Mesenchymal stem cell (in vitro differentiated cells and primary cell): ENCODE measurements around the gene SPRN.

Experiments
- DNase-seq: peaks from one replicate; pipeline ENCODE4 v3.0.0-alpha.2; 2013
- H2AFZ ChIP-seq: one replicate; pipeline ENCODE4 v1.6.1; 2013; ENCODE audit warnings: low read depth, mild to moderate bottlenecking, control low read depth, inconsistent platforms, low read length, moderate library complexity
- H2AK5ac ChIP-seq: 2 replicates; pipeline ENCODE4 v1.6.1; 2013; ENCODE audit warnings: low read length, moderate library complexity, mild to moderate bottlenecking, inconsistent platforms; ENCODE audit not compliant: severe bottlenecking
- H2BK120ac ChIP-seq: one replicate; pipeline ENCODE4 v1.6.1; 2013; ENCODE audit warnings: low read depth, mild to moderate bottlenecking, inconsistent platforms, low read length, moderate library complexity
- H2BK12ac ChIP-seq, 2 experiments: one replicate each; pipeline ENCODE4 v1.6.1; 2013; ENCODE audit warnings: inconsistent platforms in 2 of 2, low read length in 2 of 2, mild to moderate bottlenecking in 2 of 2, moderate library complexity in 2 of 2, control low read depth in 1 of 2
- H2BK15ac ChIP-seq: one replicate; pipeline ENCODE4 v1.6.1; 2013; ENCODE audit warnings: mild to moderate bottlenecking, low read depth, inconsistent platforms; ENCODE audit not compliant: poor library complexity, severe bottlenecking
- H2BK5ac ChIP-seq: 2 replicates; pipeline ENCODE4 v1.6.1; 2013; ENCODE audit warnings: low read depth, mild to moderate bottlenecking, low read length, control low read depth, inconsistent platforms; ENCODE audit not compliant: poor library complexity, severe bottlenecking
- H3K14ac ChIP-seq, 2 experiments: one replicate each; pipeline ENCODE4 v1.6.1; 2013; ENCODE audit warnings: inconsistent platforms in 2 of 2, low read length in 2 of 2, control low read depth in 1 of 2, mild to moderate bottlenecking in 1 of 2, moderate library complexity in 1 of 2
- H3K18ac ChIP-seq, 2 experiments: one replicate each; pipeline ENCODE4 v1.6.1; 2013; ENCODE audit warnings: inconsistent platforms in 2 of 2, low read length in 2 of 2, control low read depth in 1 of 2, low read depth in 1 of 2, mild to moderate bottlenecking in 1 of 2
- H3K23ac ChIP-seq, 2 experiments: one replicate each; pipeline ENCODE4 v1.6.1; 2013; ENCODE audit warnings: inconsistent platforms in 2 of 2, low read length in 2 of 2, mild to moderate bottlenecking in 2 of 2, moderate library complexity in 2 of 2, control low read depth in 1 of 2
- H3K27ac ChIP-seq: 2 replicates; pipeline ENCODE4 v1.5.1; 2013; ENCODE audit warnings: mild to moderate bottlenecking, moderate library complexity, low read length, control low read depth, inconsistent platforms; ENCODE audit not compliant: poor library complexity, severe bottlenecking
- H3K27me3 ChIP-seq, 2 experiments: 2 replicates each; pipeline versions ENCODE4 v1.6.1 to v1.7.0; 2013; ENCODE audit warnings: low read length in 2 of 2, mild to moderate bottlenecking in 2 of 2, moderate library complexity in 2 of 2, control low read depth in 1 of 2, inconsistent platforms in 1 of 2; ENCODE audit not compliant: control insufficient read depth in 1 of 2, insufficient read depth in 1 of 2
- H3K36me3 ChIP-seq, 2 experiments: 2 replicates each; pipeline versions ENCODE4 v1.6.1 to v1.7.0; 2013; ENCODE audit warnings: low read length in 2 of 2, control low read depth in 1 of 2, inconsistent platforms in 1 of 2, low read depth in 1 of 2, mild to moderate bottlenecking in 1 of 2; ENCODE audit not compliant: insufficient read depth in 2 of 2, control insufficient read depth in 1 of 2
- H3K4ac ChIP-seq, 2 experiments: one replicate each; pipeline ENCODE4 v1.6.1; 2013; ENCODE audit warnings: inconsistent platforms in 2 of 2, low read length in 2 of 2, mild to moderate bottlenecking in 2 of 2, moderate library complexity in 2 of 2, control low read depth in 1 of 2, low read depth in 1 of 2
- H3K4me1 ChIP-seq: 2 replicates; pipeline ENCODE4 v1.6.1; 2013; ENCODE audit warnings: low read depth, low read length, control low read depth; ENCODE audit not compliant: control insufficient read depth, insufficient read depth
- H3K4me2 ChIP-seq: 2 replicates; pipeline ENCODE4 v1.6.1; 2013; ENCODE audit warnings: low read length, mild to moderate bottlenecking, inconsistent platforms; ENCODE audit not compliant: poor library complexity, severe bottlenecking
- H3K4me3 ChIP-seq, 2 experiments: 2 replicates each; pipeline versions ENCODE4 v1.5.1 to v1.7.0; 2013; ENCODE audit warnings: low read length in 2 of 2, mild to moderate bottlenecking in 2 of 2, control low read depth in 1 of 2, low read depth in 1 of 2; ENCODE audit not compliant: insufficient read depth in 1 of 2
- H3K79me1 ChIP-seq: replicated peaks from 2 replicates; pipeline ENCODE4 v1.6.1; 2013; ENCODE audit warnings: mild to moderate bottlenecking, control low read depth, low read length, inconsistent platforms; ENCODE audit not compliant: poor library complexity, severe bottlenecking
- H3K9ac ChIP-seq: 2 replicates; pipeline ENCODE4 v1.7.0; 2013; ENCODE audit warnings: mild to moderate bottlenecking, low read length, moderate library complexity
- H3K9me3 ChIP-seq: 2 replicates; pipeline ENCODE4 v1.7.0; 2013; ENCODE audit warnings: mild to moderate bottlenecking, low read length; ENCODE audit not compliant: control insufficient read depth
- H4K8ac ChIP-seq: one replicate; pipeline ENCODE4 v1.6.1; 2013; ENCODE audit warnings: inconsistent platforms, mild to moderate bottlenecking, low read length, moderate library complexity
- H4K91ac ChIP-seq: one replicate; pipeline ENCODE4 v1.6.1; 2013; ENCODE audit warnings: mild to moderate bottlenecking, low read length, inconsistent platforms
- WGBS: methylation state at CpG from one replicate; pipeline ENCODE4 v1.1.7; 2013; ENCODE audit warnings: mixed read lengths; 5-methylcytosine and 5-hydroxymethylcytosine counted together

Gene SPRN

DNA sequence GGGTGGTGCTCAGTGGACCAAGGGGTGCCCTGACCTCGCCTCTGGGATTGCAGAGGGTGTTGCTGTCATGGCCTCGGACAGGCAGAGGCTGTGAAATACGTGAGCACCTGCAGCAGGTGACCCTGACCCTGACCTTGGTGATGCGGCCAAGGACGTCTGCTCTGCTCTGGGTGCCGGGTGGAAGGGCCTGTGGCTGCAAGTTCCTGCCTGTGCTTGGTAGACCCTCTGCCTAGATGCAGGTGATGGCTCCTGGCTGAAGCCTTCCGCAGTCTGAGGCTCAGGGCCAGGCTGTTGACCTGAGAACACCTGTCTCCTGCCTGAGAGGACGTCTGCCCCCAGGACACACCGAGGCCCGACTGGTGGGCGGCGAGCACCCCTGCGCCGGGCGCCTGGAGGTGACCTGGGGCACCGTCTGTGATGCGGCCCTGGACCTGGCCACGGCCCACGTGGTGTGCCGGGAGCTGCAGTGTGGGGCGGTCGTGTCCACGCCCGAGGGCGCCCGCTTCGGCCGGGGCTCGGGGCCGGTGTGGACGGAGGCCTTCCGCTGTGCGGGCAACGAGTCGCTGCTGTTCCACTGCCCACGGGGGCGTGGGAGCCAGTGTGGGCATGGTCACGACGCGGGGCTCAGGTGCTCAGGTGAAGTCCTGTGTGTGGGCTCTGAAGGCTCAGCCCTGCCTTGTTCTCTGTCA, 33.7 kb upstream of the SPRN start:
- DNase-seq, result no peak
- H3K79me1 ChIP-seq, result no peaks in the 10 kb centered on the region
- no peak overlapping the region for H3K18ac ChIP-seq
- no peak overlapping the region for H2BK12ac ChIP-seq
- no peaks in the 10 kb centered on the region for H3K4me1 ChIP-seq
- H2BK120ac ChIP-seq, result no peak overlapping the region
- H3K9ac ChIP-seq, result no peak overlapping the region
- no peaks in the 10 kb centered on the region for H3K27me3 ChIP-seq
- 91% methylated on average over 40 of the region's 40 CpGs for WGBS
- no peak overlapping the region for H2AK5ac ChIP-seq
- H3K4me3 ChIP-seq, result no peak overlapping the region
- H3K27ac ChIP-seq, result no peak overlapping the region
- no peak overlapping the region for H4K91ac ChIP-seq
- no peak overlapping the region for H3K4ac ChIP-seq
- no peak overlapping the region for H2BK5ac ChIP-seq
- no peak overlapping the region for H3K23ac ChIP-seq
- no peak overlapping the region for H3K14ac ChIP-seq
- H3K36me3 ChIP-seq, result peaks cover 2 to 33% of the 10 kb centered on the region in 2 experiments
- H2AFZ ChIP-seq, result no peak overlapping the region
- H4K8ac ChIP-seq, result no peak overlapping the region
- H3K4me2 ChIP-seq, result no peak overlapping the region
- no peaks in the 10 kb centered on the region for H3K9me3 ChIP-seq
- no peak overlapping the region for H2BK15ac ChIP-seq

DNA sequence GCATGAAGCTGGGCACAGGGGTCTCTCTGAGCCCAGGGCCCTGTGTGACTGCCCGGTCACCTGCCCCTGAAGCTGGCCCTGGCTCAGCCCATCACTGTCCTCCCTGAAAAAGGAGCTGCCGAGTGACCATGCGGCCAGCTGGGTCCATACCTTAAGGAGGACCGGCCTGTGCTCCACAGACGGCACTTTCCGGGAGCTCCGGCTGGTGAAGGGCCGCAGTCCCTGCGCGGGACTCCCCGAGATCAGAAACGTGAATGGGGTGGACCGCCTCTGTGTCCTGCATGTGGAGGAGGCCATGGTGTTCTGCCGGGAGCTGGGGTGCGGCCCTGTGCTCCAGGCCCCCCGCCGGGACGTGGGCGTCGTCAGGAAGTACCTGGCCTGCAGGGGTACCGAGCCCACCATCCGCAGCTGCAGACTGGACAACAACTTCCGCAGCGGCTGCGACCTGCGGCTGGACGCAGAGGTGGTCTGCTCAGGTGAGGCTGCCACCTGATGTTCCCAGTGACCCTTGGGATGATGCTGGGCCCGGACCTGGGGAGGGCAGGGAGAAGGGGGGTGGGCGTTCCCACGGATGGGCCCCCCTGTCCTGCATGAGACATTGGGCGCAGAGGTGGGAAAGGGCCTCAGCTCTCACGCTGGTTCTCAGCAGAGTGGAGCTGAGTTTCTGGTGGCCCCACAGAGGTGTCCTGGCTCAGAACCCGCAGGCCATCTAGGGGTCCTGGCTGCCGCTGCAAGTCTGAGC, 32.8 kb upstream of the SPRN start:
- WGBS, result 88% methylated on average over 34 of the region's 34 CpGs
- H2AFZ ChIP-seq, result no peak overlapping the region

DNA sequence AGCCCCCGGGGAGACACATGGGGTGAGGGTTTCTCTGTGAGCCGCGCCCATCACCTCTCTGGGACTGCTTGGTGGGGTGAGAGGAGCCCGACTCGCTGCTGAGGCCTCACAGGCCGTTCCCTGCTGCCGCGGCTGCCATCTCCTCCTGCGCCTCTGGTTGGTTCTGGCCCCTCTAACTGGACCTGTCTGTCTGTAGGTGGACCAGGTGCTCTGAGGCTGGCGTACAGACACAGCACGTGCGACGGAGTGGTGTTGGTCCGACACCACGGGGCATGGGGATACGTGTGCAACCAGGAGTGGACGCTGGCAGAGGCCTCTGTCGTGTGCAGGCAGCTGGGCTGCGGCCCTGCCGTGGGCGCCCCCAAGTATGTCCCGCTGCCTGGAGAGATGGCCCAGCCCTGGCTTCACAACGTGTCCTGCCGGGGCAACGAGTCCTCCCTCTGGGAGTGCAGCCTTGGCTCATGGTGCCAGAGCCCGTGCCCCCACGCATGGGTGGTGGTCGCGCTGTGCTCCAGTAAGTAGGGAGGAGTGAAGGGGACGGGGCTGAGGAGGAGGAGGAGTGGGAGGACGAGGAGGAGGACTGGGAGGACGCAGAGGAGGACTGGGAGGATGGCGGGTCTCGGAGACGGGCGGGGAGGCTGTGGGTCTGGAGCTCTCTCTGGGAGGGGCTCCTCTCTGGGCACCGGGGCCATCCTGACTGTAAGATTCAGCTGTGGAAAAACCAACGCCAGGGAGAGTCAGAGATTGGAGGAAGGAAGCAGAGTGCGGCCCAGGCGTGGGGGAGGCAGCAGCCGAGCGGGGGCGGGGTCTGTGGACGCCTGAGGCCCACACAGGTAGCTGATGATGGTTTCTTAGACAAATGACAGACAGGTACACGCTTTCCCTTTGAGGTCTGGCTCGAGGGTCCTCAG, 31.9 kb upstream of the SPRN start:
- Histone ChIP-seq H3K23ac (no peak overlapping the region), H4K91ac (no peak overlapping the region)

More for the DNA sequence above, 32.8 kb upstream of the SPRN start:
- Histone ChIP-seq H2BK120ac (no peak overlapping the region), H3K4me1 (no peaks in the 10 kb centered on the region), H2BK12ac (no peak overlapping the region), H3K36me3 (peaks cover 2 to 33% of the 10 kb centered on the region in 2 experiments), H3K27ac (no peak overlapping the region), H3K9me3 (no peaks in the 10 kb centered on the region), H3K23ac (no peak overlapping the region), H2AK5ac (no peak overlapping the region), H3K4me2 (no peak overlapping the region), H4K91ac (no peak overlapping the region), H2BK5ac (no peak overlapping the region), H3K18ac (no peak overlapping the region), H4K8ac (no peak overlapping the region), H3K9ac (no peak overlapping the region), H3K27me3 (no peaks in the 10 kb centered on the region), H3K14ac (no peak overlapping the region), H3K4ac (no peak overlapping the region), H3K79me1 (no peaks in the 10 kb centered on the region), H3K4me3 (no peak overlapping the region), H2BK15ac (no peak overlapping the region)
- no peak for DNase-seq

DNA sequence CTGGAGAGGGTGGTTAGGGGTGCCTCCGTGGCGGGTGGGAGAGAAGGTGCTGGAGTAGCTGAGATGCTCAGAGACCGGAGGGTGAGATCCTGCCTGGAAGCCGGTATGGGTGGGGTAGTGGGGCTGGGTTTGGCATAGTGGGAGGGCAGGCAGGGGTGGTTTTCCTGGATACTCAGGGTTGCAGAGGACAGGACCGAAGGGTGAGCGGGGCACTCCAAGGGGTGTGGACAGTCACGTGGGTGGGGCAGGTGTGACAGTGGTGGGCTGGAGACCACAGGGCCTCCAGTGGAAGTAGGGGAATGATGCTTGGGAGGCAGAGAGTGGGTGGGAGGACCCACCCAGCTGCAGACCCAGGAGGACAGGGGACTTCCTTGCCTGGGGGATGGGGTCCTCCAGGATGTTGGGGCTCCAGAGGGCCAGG, 31.2 kb upstream of the SPRN start:
- H3K4me3 ChIP-seq, result no peak overlapping the region
- no peak overlapping the region for H3K4me2 ChIP-seq
- no peak overlapping the region for H4K8ac ChIP-seq
- no peaks in the 10 kb centered on the region for H3K27me3 ChIP-seq
- no peak overlapping the region for H2AK5ac ChIP-seq
- H2BK5ac ChIP-seq, result no peak overlapping the region
- no peaks in the 10 kb centered on the region for H3K4me1 ChIP-seq
- H3K9me3 ChIP-seq, result no peaks in the 10 kb centered on the region
- no peak overlapping the region for H3K23ac ChIP-seq
- no peak overlapping the region for H3K14ac ChIP-seq
- H2BK120ac ChIP-seq, result no peak overlapping the region
- no peak overlapping the region for H3K9ac ChIP-seq
- H4K91ac ChIP-seq, result no peak overlapping the region
- H3K36me3 ChIP-seq, result peaks cover 0 to 33% of the 10 kb centered on the region in 2 experiments
- DNase-seq, result no peak
- H3K18ac ChIP-seq, result no peak overlapping the region
- H3K27ac ChIP-seq, result no peak overlapping the region
- H2AFZ ChIP-seq, result no peak overlapping the region
- no peak overlapping the region for H3K4ac ChIP-seq
- no peak overlapping the region for H2BK12ac ChIP-seq
- H3K79me1 ChIP-seq, result no peaks in the 10 kb centered on the region
- H2BK15ac ChIP-seq, result no peak overlapping the region
- 94% methylated on average over 7 of the region's 7 CpGs for WGBS

More for the DNA sequence above, 31.9 kb upstream of the SPRN start:
- Histone ChIP-seq H4K8ac (no peak overlapping the region), H3K36me3 (peaks cover under 1 to 33% of the 10 kb centered on the region in 2 experiments), H3K27me3 (no peaks in the 10 kb centered on the region), H3K9me3 (no peaks in the 10 kb centered on the region), H3K14ac (no peak overlapping the region), H3K4me1 (no peaks in the 10 kb centered on the region), H2AFZ (no peak overlapping the region), H3K27ac (no peak overlapping the region), H2BK120ac (no peak overlapping the region), H2BK15ac (no peak overlapping the region), H3K4ac (no peak overlapping the region), H3K9ac (no peak overlapping the region), H3K79me1 (no peaks in the 10 kb centered on the region), H2BK5ac (no peak overlapping the region), H3K4me3 (no peak overlapping the region), H2AK5ac (no peak overlapping the region), H3K4me2 (no peak overlapping the region), H2BK12ac (no peak overlapping the region), H3K18ac (no peak overlapping the region)
- WGBS, result 85% methylated on average over 46 of the region's 46 CpGs
- no peak for DNase-seq
